Activated T-cell treated with anti-CD3 and anti-CD28 coated beads for 24 hours (primary cell): ENCODE results near the gene KPNA6.

ENCODE experiments used
- DNase-seq: peaks from one replicate; pipeline ENCODE4 v3.0.0-alpha.2; 2020; ENCODE audit warnings: low read depth

KPNA6 gene

GRCh38 chr1:32219022-32219421 lies 111.2 kb downstream of the KPNA6 start:
- DNase-seq = no peak

GRCh38 chr1:32220746-32221580 lies 113.1 kb downstream of the KPNA6 start:
- no peak for DNase-seq

GRCh38 chr1:32221581-32221979 lies 113.7 kb downstream of the KPNA6 start:
- no peak for DNase-seq

GRCh38 chr1:32221980-32222755 lies 114.3 kb downstream of the KPNA6 start, which contains the start of the genes EIF3I and TMEM234:
EIF3I (plus strand) TSS chr1:32222407; CDS start chr1:32222442, 35 bp downstream.
TMEM234 (minus strand) TSS chr1:32222353; CDS start chr1:32222322, 31 bp downstream.
- DNase-seq = peak; percentile 90

- DNase-seq = no peak
Observed at GRCh38 chr1:32223683-32224082, 115.8 kb downstream of the KPNA6 start.

GRCh38 chr1:32224285-32224684 lies 116.4 kb downstream of the KPNA6 start:
- DNase-seq = no peak
